PC-3 (cell line): ENCODE results near the gene NYAP1. TPM values are rescaled to one million over a fixed set of nuclear protein-coding genes. Genes with fewer than 3 reads are reported as not detected.

Experiments
- ATAC-seq: fragments of 200-7000 bp; cut with Tn5 transposase; 2 replicates; pipeline ENCODE4 v1.9.1; 2020; ENCODE audit warnings: mild to moderate bottlenecking, moderate library complexity
- BruUV-seq: library from RNA; stranded (reverse); fragments of 400-500 nt; replicated peaks from 2 replicates; lab custom pipeline; 2021; lab: Mats Ljungman, UMichigan
- CTCF ChIA-PET: fragments of 300-600 bp; sonication (Branson Sonifier 250); formaldehyde crosslinking; loops from one replicate; lab custom pipeline; 2022; ENCODE audit warnings: antibody characterized with exemption; lab: Charles Lee
- POLR2A ChIA-PET: fragments of 300-600 bp; sonication (Branson Sonifier 250); formaldehyde crosslinking; loops from one replicate; lab custom pipeline; 2022; ENCODE audit warnings: antibody characterized with exemption; ENCODE audit not compliant: unreplicated experiment; lab: Charles Lee
- DNase-seq: peaks from one replicate; pipeline ENCODE4 v3.0.0-alpha.2; 2015
- H2AFZ ChIP-seq: fragments of 300-600 bp; sonication (generic); 2 replicates; pipeline ENCODE4 v1.6.0; 2016; ENCODE audit warnings: antibody characterized with exemption, low read length
- H3F3A ChIP-seq: fragments of 300-600 bp; sonication (generic); one replicate; pipeline ENCODE4 v1.6.0; 2017; ENCODE audit warnings: antibody characterized with exemption, low read length, control low read depth, mild to moderate bottlenecking; ENCODE audit not compliant: unreplicated experiment
- H3K27ac ChIP-seq: fragments of 300-600 bp; sonication (generic); 2 replicates; pipeline ENCODE4 v1.5.1; 2016; ENCODE audit warnings: mild to moderate bottlenecking, low read length
- H3K27me3 ChIP-seq: fragments of 300-600 bp; sonication (generic); 2 replicates; pipeline ENCODE4 v1.6.1; 2016; ENCODE audit warnings: low read length, mixed read lengths
- H3K36me3 ChIP-seq: fragments of 300-600 bp; sonication (generic); 2 replicates; pipeline ENCODE4 v1.6.1; 2016; ENCODE audit warnings: low read depth, mixed run types, low read length, mixed read lengths
- H3K4me1 ChIP-seq: fragments of 300-600 bp; sonication (generic); 2 replicates; pipeline ENCODE4 v1.5.1; 2016; ENCODE audit warnings: low read length; ENCODE audit not compliant: insufficient read depth
- H3K4me2 ChIP-seq: fragments of 300-600 bp; sonication (generic); 2 replicates; pipeline ENCODE4 v1.6.0; 2016; ENCODE audit warnings: low read length
- H3K4me3 ChIP-seq: fragments of 300-600 bp; sonication (generic); 2 replicates; pipeline ENCODE4 v1.5.1; 2016; ENCODE audit warnings: mild to moderate bottlenecking, low read length, mixed read lengths
- H3K79me2 ChIP-seq: fragments of 300-600 bp; sonication (generic); 2 replicates; pipeline ENCODE4 v1.6.1; 2017; ENCODE audit warnings: low read length, mixed read lengths
- H3K9ac ChIP-seq: fragments of 300-600 bp; sonication (generic); 2 replicates; pipeline ENCODE4 v1.6.0; 2016; ENCODE audit warnings: mild to moderate bottlenecking, low read length
- H3K9me2 ChIP-seq: fragments of 300-600 bp; sonication (generic); replicated peaks from 2 replicates; pipeline ENCODE4 v1.6.1; 2016; ENCODE audit warnings: mixed run types, low read length, mixed read lengths
- H3K9me3 ChIP-seq: fragments of 300-600 bp; sonication (generic); 2 replicates; pipeline ENCODE4 v1.6.1; 2016; ENCODE audit warnings: low read length, mixed read lengths
- H4K20me1 ChIP-seq: fragments of 300-600 bp; sonication (generic); 2 replicates; pipeline ENCODE4 v1.6.1; 2016; ENCODE audit warnings: low read length, mixed read lengths
- EZH2 ChIP-seq: fragments of 300-600 bp; sonication (generic); IDR thresholded peaks from one replicate; pipeline ENCODE4 v1.6.1; 2017; ENCODE audit warnings: antibody characterized with exemption, mild to moderate bottlenecking, low read length; ENCODE audit not compliant: unreplicated experiment
- EZH2phosphoT487 ChIP-seq: fragments of 300-600 bp; sonication (generic); IDR thresholded peaks from 2 replicates; pipeline ENCODE4 v1.6.1; 2018; ENCODE audit warnings: mild to moderate bottlenecking, antibody characterized with exemption, low read length, borderline replicate concordance
- intact Hi-C: fragments of 100-400 bp; cut with micrococcal nuclease; formaldehyde crosslinking; loops from 2 replicates; pipeline ENCODE4 v1.9.0; 2023
- total RNA-seq: library from RNA; depleted of rRNA; stranded (reverse); fragments of >200 nt; gene quantifications from 2 replicates; pipeline ENCODE4 v1.2.3, GENCODE V29; 2014
- TF ChIP-seq, protein P1 (sequence below): fragments of 300-600 bp; sonication (generic); conservative IDR thresholded peaks from 2 replicates; pipeline ENCODE4 v1.5.1; 2017; ENCODE audit warnings: antibody characterized with exemption, low read depth, mild to moderate bottlenecking, low read length

NYAP1 gene
- total RNA-seq, 1 experiment from 2014 or later: 1.9 TPM

DNA sequence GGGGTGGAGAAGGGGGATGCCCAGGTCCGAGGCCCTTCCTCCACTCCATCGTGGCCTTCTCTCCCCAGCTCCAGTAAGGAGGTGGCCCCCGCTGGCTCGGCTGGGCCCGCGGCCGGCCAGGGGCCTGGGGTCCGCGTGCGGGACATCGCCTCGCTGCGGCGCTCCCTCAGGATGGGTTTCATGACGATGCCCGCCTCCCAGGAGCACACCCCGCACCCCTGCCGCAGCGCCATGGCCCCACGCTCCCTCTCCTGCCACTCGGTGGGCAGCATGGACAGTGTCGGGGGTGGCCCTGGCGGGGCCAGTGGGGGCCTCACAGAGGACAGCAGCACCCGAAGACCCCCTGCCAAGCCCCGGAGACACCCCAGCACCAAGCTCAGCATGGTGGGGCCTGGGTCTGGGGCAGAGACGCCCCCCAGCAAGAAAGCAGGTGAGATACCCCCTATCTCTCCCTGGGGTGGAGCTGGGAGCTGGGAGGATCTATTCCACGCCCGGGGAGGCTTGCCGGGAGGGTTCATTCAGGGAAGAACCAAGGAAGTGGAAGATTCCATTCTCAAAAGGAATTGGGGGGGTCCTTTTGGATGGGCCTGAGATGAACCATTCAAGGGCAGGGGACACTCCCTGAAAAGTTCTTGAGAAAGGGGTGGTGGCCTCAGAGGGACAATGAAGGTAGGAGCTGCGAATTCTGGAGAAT is 3.2 kb downstream of the NYAP1 start:
- H3K9ac ChIP-seq: no peak overlapping the region
- CTCF ChIA-PET: no interaction called here
- H3K4me1 ChIP-seq: 0 out of 2 replicates have a peak, but pooled peaks cover 6% of the 10 kb centered on the region
- BruUV-seq: no TSS peak
- no peaks in the 10 kb centered on the region for H4K20me1 ChIP-seq
- no peaks in the 10 kb centered on the region for H3K9me2 ChIP-seq
- ATAC-seq (no peak), DNase-seq (peak; percentile 16)
- H3K9me3 ChIP-seq: no peaks in the 10 kb centered on the region
- POLR2A ChIA-PET: no interaction called here
- TF ChIP-seq EZH2phosphoT487 (no peak), EZH2 (no peak)
- TF ChIP-seq, protein P1, sequence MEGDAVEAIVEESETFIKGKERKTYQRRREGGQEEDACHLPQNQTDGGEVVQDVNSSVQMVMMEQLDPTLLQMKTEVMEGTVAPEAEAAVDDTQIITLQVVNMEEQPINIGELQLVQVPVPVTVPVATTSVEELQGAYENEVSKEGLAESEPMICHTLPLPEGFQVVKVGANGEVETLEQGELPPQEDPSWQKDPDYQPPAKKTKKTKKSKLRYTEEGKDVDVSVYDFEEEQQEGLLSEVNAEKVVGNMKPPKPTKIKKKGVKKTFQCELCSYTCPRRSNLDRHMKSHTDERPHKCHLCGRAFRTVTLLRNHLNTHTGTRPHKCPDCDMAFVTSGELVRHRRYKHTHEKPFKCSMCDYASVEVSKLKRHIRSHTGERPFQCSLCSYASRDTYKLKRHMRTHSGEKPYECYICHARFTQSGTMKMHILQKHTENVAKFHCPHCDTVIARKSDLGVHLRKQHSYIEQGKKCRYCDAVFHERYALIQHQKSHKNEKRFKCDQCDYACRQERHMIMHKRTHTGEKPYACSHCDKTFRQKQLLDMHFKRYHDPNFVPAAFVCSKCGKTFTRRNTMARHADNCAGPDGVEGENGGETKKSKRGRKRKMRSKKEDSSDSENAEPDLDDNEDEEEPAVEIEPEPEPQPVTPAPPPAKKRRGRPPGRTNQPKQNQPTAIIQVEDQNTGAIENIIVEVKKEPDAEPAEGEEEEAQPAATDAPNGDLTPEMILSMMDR: no peak
- no peaks in the 10 kb centered on the region for H3F3A ChIP-seq
- no peaks in the 10 kb centered on the region for H3K79me2 ChIP-seq
- H3K27me3 ChIP-seq: no peaks in the 10 kb centered on the region
- intact Hi-C loops: no loop called here
- no peak overlapping the region for H3K4me2 ChIP-seq
- H2AFZ ChIP-seq: no peak overlapping the region
- no peak overlapping the region for H3K4me3 ChIP-seq
- H3K36me3 ChIP-seq: no peaks in the 10 kb centered on the region
- no peak overlapping the region for H3K27ac ChIP-seq

DNA sequence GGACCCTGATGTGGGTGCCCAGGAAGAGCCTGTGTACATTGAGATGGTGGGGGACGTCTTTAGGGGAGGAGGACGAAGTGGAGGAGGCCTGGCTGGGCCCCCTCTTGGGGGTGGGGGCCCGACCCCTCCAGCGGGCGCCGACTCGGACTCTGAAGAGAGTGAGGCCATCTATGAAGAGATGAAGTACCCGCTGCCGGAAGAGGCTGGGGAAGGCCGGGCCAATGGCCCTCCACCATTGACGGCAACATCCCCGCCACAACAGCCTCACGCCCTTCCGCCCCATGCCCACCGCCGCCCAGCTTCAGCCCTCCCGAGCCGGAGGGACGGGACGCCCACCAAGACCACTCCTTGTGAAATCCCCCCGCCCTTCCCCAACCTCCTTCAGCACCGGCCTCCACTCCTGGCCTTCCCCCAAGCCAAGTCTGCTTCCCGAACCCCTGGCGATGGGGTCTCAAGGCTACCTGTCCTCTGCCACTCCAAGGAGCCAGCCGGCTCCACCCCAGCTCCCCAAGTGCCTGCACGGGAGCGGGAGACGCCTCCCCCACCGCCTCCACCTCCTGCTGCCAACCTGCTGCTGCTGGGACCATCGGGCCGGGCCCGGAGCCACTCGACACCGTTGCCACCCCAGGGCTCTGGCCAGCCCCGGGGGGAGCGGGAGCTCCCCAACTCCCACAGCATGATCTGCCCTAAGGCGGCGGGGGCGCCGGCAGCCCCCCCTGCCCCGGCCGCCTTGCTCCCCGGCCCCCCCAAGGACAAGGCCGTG is 4.8 kb downstream of the NYAP1 start:
- H3K36me3 ChIP-seq: no peaks in the 10 kb centered on the region
- no peaks in the 10 kb centered on the region for H3F3A ChIP-seq
- ChIA-PET POLR2A (no interaction called here), CTCF (no interaction called here)
- no peak for DNase-seq
- intact Hi-C loops: no loop called here
- no peak overlapping the region for H3K9ac ChIP-seq
- H3K4me1 ChIP-seq: no peaks in the 10 kb centered on the region
- no peak overlapping the region for H2AFZ ChIP-seq
- no peak overlapping the region for H3K4me2 ChIP-seq
- H3K9me2 ChIP-seq: no peaks in the 10 kb centered on the region
- no peaks in the 10 kb centered on the region for H3K79me2 ChIP-seq
- no peaks in the 10 kb centered on the region for H4K20me1 ChIP-seq
- no TSS peak for BruUV-seq
- H3K27ac ChIP-seq: no peak overlapping the region
- no peaks in the 10 kb centered on the region for H3K9me3 ChIP-seq
- no peak overlapping the region for H3K4me3 ChIP-seq
- no peak for ATAC-seq
- TF ChIP-seq, protein P1: no peak
- TF ChIP-seq EZH2: no peak
- TF ChIP-seq EZH2phosphoT487: no peak
- no peaks in the 10 kb centered on the region for H3K27me3 ChIP-seq

DNA sequence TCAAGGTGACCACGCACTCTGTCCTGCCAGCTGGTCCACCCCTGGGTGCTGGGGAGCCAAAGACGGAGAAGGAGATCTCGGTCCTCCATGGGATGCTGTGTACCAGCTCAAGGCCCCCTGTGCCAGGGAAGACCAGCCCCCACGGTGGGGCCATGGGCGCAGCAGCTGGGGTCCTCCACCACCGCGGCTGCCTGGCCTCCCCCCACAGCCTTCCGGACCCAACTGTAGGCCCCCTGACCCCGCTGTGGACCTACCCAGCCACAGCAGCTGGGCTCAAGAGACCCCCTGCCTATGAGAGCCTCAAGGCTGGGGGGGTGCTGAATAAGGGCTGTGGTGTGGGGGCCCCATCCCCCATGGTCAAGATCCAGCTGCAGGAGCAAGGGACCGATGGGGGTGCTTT is 5.4 kb downstream of the NYAP1 start:
- H3K9me2 ChIP-seq: no peaks in the 10 kb centered on the region
- no peaks in the 10 kb centered on the region for H4K20me1 ChIP-seq
- ATAC-seq (no peak), DNase-seq (no peak)
- ChIA-PET POLR2A (no interaction called here), CTCF (no interaction called here)
- no peak overlapping the region for H3K27ac ChIP-seq
- no peaks in the 10 kb centered on the region for H3K79me2 ChIP-seq
- H3F3A ChIP-seq: no peaks in the 10 kb centered on the region
- H3K4me2 ChIP-seq: no peak overlapping the region
- H3K36me3 ChIP-seq: no peaks in the 10 kb centered on the region
- intact Hi-C loops: no loop called here
- no peaks in the 10 kb centered on the region for H3K27me3 ChIP-seq
- no TSS peak for BruUV-seq
- no peaks in the 10 kb centered on the region for H3K4me1 ChIP-seq
- no peaks in the 10 kb centered on the region for H3K9me3 ChIP-seq
- no peak overlapping the region for H2AFZ ChIP-seq
- TF ChIP-seq EZH2: no peak
- TF ChIP-seq, protein P1: no peak
- TF ChIP-seq EZH2phosphoT487: no peak
- no peak overlapping the region for H3K4me3 ChIP-seq
- H3K9ac ChIP-seq: no peak overlapping the region
